Measurements from ENCODE around the gene MED10. TPM values are rescaled to one million over a fixed set of nuclear protein-coding genes. Genes with fewer than 3 reads are reported as not detected.

The MED10 gene
- total RNA-seq, 1 experiment from 2014 or later = 94.0 TPM

DNA sequence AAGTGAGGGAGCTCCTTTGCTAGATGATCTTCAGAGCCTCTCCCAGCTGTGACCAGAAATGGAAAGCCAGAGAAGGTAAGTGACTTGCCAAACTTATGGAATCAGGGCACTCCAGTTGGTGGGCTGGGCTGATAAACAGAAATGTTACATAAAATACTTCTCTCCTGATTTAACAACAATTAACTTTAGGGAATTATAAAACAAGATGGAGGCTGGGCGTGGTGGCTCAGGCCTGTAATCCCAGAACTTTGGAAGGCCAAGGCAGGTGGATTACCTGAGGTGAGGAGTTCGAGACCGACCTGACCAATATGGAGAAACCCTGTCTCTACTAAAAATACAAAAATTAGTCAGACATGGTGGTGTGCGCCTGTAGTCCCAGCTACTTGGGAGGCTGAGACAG, 899 bp upstream of the MED10 start:
- BruUV-seq (replicated peaks) = no TSS peak
- Histone ChIP-seq H3K4me3 (ENCODE audit: low read length) (peak overlapping the region; percentile 77), H3K4me1 (ENCODE audit: insufficient read depth, low read length) (peaks cover 23% of the 10 kb centered on the region), H3K27me3 (ENCODE audit: low read length) (no peaks in the 10 kb centered on the region), H3K79me2 (ENCODE audit: low read length) (peaks cover 42% of the 10 kb centered on the region), H3K27ac (ENCODE audit: low read length) (no peak overlapping the region), H4K20me1 (ENCODE audit: low read length) (peaks cover 26% of the 10 kb centered on the region), H3F3A (ENCODE audit: low read length, unreplicated experiment) (no peaks in the 10 kb centered on the region), H3K9me3 (ENCODE audit: low read length) (no peaks in the 10 kb centered on the region), H2AFZ (ENCODE audit: low read length) (peak overlapping the region; percentile 94), H3K4me2 (ENCODE audit: low read length) (peak overlapping the region; percentile 84), H3K36me3 (ENCODE audit: low read depth, low read length) (peaks cover 28% of the 10 kb centered on the region), H3K9me2 (replicated peaks; ENCODE audit: low read length) (no peaks in the 10 kb centered on the region), H3K9ac (ENCODE audit: low read length) (peak overlapping the region; percentile 90)
- no peak for TF ChIP-seq EZH2 (IDR thresholded peaks at IDR 0.05; ENCODE audit: low read length, unreplicated experiment)
- TF ChIP-seq EZH2phosphoT487 (IDR thresholded peaks at IDR 0.05; ENCODE audit: borderline replicate concordance, low read length) = no peak
- TF ChIP-seq, protein P1, sequence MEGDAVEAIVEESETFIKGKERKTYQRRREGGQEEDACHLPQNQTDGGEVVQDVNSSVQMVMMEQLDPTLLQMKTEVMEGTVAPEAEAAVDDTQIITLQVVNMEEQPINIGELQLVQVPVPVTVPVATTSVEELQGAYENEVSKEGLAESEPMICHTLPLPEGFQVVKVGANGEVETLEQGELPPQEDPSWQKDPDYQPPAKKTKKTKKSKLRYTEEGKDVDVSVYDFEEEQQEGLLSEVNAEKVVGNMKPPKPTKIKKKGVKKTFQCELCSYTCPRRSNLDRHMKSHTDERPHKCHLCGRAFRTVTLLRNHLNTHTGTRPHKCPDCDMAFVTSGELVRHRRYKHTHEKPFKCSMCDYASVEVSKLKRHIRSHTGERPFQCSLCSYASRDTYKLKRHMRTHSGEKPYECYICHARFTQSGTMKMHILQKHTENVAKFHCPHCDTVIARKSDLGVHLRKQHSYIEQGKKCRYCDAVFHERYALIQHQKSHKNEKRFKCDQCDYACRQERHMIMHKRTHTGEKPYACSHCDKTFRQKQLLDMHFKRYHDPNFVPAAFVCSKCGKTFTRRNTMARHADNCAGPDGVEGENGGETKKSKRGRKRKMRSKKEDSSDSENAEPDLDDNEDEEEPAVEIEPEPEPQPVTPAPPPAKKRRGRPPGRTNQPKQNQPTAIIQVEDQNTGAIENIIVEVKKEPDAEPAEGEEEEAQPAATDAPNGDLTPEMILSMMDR (conservative IDR thresholded peaks at IDR 0.05; ENCODE audit: low read depth, low read length) = no peak
- ChIA-PET CTCF (no interaction called here), POLR2A (ENCODE audit: unreplicated experiment) (no interaction called here)
- DNase-seq (no peak), ATAC-seq (no peak)
- intact Hi-C loops (cut with micrococcal nuclease) = loop anchor here (10.0 kb wide), 2 partner anchors 366 to 884 kb away; no protein-coding TSS in a partner anchor

DNA sequence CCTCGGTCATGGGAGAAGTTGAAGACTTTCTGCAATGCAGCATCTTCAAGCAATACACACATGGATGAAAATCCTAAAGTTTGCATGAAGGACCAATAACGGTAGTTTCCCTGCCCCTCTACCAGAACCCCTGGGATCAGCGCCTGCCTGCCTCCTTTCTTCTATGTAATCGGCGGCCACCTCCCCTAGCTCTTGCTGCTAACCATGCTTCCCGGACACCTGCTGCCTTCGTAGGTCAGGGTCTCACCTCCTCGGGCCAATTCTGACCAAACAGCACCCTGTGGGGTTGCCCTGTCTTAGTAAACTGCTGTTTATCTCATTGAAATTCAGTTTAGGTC, 388 bp upstream of the MED10 start:
- ChIA-PET CTCF (no interaction called here), POLR2A (ENCODE audit: unreplicated experiment) (interaction anchor here (0.5 to 1.1 kb wide), 5 partner anchors 13 to 882 kb away, joined by 3 to 24 read pairs (median 8); no protein-coding TSS in a partner anchor)
- peaks cover 23% of the 10 kb centered on the region for H3K4me1 ChIP-seq (ENCODE audit: insufficient read depth, low read length)
- TF ChIP-seq EZH2 (IDR thresholded peaks at IDR 0.05; ENCODE audit: low read length, unreplicated experiment) (no peak), EZH2phosphoT487 (IDR thresholded peaks at IDR 0.05; ENCODE audit: borderline replicate concordance, low read length) (no peak)
- TF ChIP-seq, protein P1 (conservative IDR thresholded peaks at IDR 0.05; ENCODE audit: low read depth, low read length) = no peak
- no peak overlapping the region for H3K27ac ChIP-seq (ENCODE audit: low read length)
- intact Hi-C loops (cut with micrococcal nuclease) = loop anchor here (1.0 to 10.0 kb wide), 3 partner anchors 41 to 884 kb away; no protein-coding TSS in a partner anchor
- H3K4me2 ChIP-seq (ENCODE audit: low read length) = peak overlapping the region; percentile 84
- peaks cover 26% of the 10 kb centered on the region for H4K20me1 ChIP-seq (ENCODE audit: low read length)
- H3K27me3 ChIP-seq (ENCODE audit: low read length) = no peaks in the 10 kb centered on the region
- H3K9ac ChIP-seq (ENCODE audit: low read length) = peak overlapping the region; percentile 90
- H3K79me2 ChIP-seq (ENCODE audit: low read length) = peaks cover 47% of the 10 kb centered on the region
- BruUV-seq (replicated peaks) = TSS peak; percentile 73
- peak overlapping the region; percentile 94 for H2AFZ ChIP-seq (ENCODE audit: low read length)
- H3F3A ChIP-seq (ENCODE audit: low read length, unreplicated experiment) = no peaks in the 10 kb centered on the region
- H3K9me2 ChIP-seq (replicated peaks; ENCODE audit: low read length) = no peaks in the 10 kb centered on the region
- H3K9me3 ChIP-seq (ENCODE audit: low read length) = no peaks in the 10 kb centered on the region
- ATAC-seq (peak; percentile 22), DNase-seq (no peak)
- H3K4me3 ChIP-seq (ENCODE audit: low read length) = peak overlapping the region; percentile 77
- H3K36me3 ChIP-seq (ENCODE audit: low read depth, low read length) = peaks cover 33% of the 10 kb centered on the region

- DNase-seq = no peak
- H4K20me1 ChIP-seq (ENCODE audit: low read length) = peaks cover 33% of the 10 kb centered on the region
- H3K9me3 ChIP-seq (ENCODE audit: low read length) = no peaks in the 10 kb centered on the region
- peak overlapping the region; percentile 90 for H3K9ac ChIP-seq (ENCODE audit: low read length)
- TF ChIP-seq EZH2 (IDR thresholded peaks at IDR 0.05; ENCODE audit: low read length, unreplicated experiment) = no peak
- TF ChIP-seq EZH2phosphoT487 (IDR thresholded peaks at IDR 0.05; ENCODE audit: borderline replicate concordance, low read length) = no peak
- TF ChIP-seq, protein P1 (conservative IDR thresholded peaks at IDR 0.05; ENCODE audit: low read depth, low read length) = no peak
- no peak for ATAC-seq
- peaks cover 23% of the 10 kb centered on the region for H3K4me1 ChIP-seq (ENCODE audit: insufficient read depth, low read length)
- H3K4me2 ChIP-seq (ENCODE audit: low read length) = peak overlapping the region; percentile 84
- peaks cover 45% of the 10 kb centered on the region for H3K36me3 ChIP-seq (ENCODE audit: low read depth, low read length)
- H3K27ac ChIP-seq (ENCODE audit: low read length) = peak overlapping the region; percentile 56; the same call in 1 of the 2 replicates
- ChIA-PET POLR2A (ENCODE audit: unreplicated experiment) (interaction anchor here (0.7 kb wide), 1 partner anchor 127 kb away, joined by 3 read pairs; no protein-coding TSS in a partner anchor), CTCF (no interaction called here)
- intact Hi-C loops (cut with micrococcal nuclease) = loop anchor here (10.0 kb wide), 2 partner anchors 367 to 883 kb away; no protein-coding TSS in a partner anchor
- H3K4me3 ChIP-seq (ENCODE audit: low read length) = peak overlapping the region; percentile 77
- H2AFZ ChIP-seq (ENCODE audit: low read length) = peak overlapping the region; percentile 94; the same call in 1 of the 2 replicates
- no TSS peak for BruUV-seq (replicated peaks)
- no peaks in the 10 kb centered on the region for H3K9me2 ChIP-seq (replicated peaks; ENCODE audit: low read length)
- peaks cover 59% of the 10 kb centered on the region for H3K79me2 ChIP-seq (ENCODE audit: low read length)
- H3F3A ChIP-seq (ENCODE audit: low read length, unreplicated experiment) = no peaks in the 10 kb centered on the region
- no peaks in the 10 kb centered on the region for H3K27me3 ChIP-seq (ENCODE audit: low read length)
These were observed 804 bp downstream of the MED10 start for GRCh38 chr5:6377582-6377904.
